CD4-positive, alpha-beta memory T cell (primary cell): ENCODE results near the gene AVEN. TPM values are rescaled to one million over a fixed set of nuclear protein-coding genes. Genes with fewer than 3 reads are reported as not detected.

Experiments
- CTCF ChIA-PET: fragments of 350-600 bp; sonication (Branson Sonifier 250); formaldehyde crosslinking; loops from one replicate; lab custom pipeline; 2021; ENCODE audit warnings: inconsistent platforms; ENCODE audit not compliant: partially characterized antibody; lab: Charles Lee
- POLR2A ChIA-PET: fragments of 350-600 bp; sonication (Branson Sonifier 250); formaldehyde crosslinking; loops from one replicate; lab custom pipeline; 2021; ENCODE audit not compliant: partially characterized antibody; lab: Charles Lee
- DNase-seq, 5 donors: peaks; one replicate each; pipeline versions ENCODE4 v3.0.0 to v3.0.0-alpha.2; 2020 to 2022; ENCODE audit warnings: mixed read lengths in 1 of 5
- H3K27ac ChIP-seq: one replicate; pipeline ENCODE4 v1.7.0; 2013; ENCODE audit warnings: low read depth, low read length
- H3K27me3 ChIP-seq: 2 replicates; pipeline ENCODE4 v1.7.0; 2013; ENCODE audit warnings: mild to moderate bottlenecking, low read length, moderate library complexity; ENCODE audit not compliant: insufficient read depth
- H3K36me3 ChIP-seq: 2 replicates; pipeline ENCODE4 v1.7.0; 2013; ENCODE audit warnings: mild to moderate bottlenecking, low read length, moderate library complexity; ENCODE audit not compliant: insufficient read depth
- H3K4me1 ChIP-seq: 2 replicates; pipeline ENCODE4 v1.7.0; 2013; ENCODE audit warnings: mild to moderate bottlenecking, low read length, moderate library complexity; ENCODE audit not compliant: insufficient read depth
- H3K4me3 ChIP-seq, 2 donors: one replicate each; pipeline ENCODE4 v1.7.0; 2013; ENCODE audit warnings: low read length in 2 of 2, mild to moderate bottlenecking in 1 of 2
- H3K9me3 ChIP-seq, 2 donors: one replicate each; pipeline ENCODE4 v1.7.0; 2013; ENCODE audit warnings: low read length in 2 of 2, control low read depth in 1 of 2; ENCODE audit not compliant: control insufficient read depth in 1 of 2
- H3K27ac Mint-ChIP-seq, 7 donors: one replicate each; pipeline ENCODE4 v1.8.0; 2020 to 2021; ENCODE audit warnings: mixed read lengths in 7 of 7, mild to moderate bottlenecking in 6 of 7, inconsistent platforms in 3 of 7, moderate library complexity in 3 of 7
- H3K27me3 Mint-ChIP-seq, 2 donors: one replicate each; pipeline ENCODE4 v1.8.0; 2020 to 2021; ENCODE audit warnings: mixed read lengths in 2 of 2
- H3K36me3 Mint-ChIP-seq, 2 donors: one replicate each; pipeline ENCODE4 v1.8.0; 2020 to 2021; ENCODE audit warnings: mixed read lengths in 2 of 2, inconsistent platforms in 1 of 2, mild to moderate bottlenecking in 1 of 2
- H3K4me1 Mint-ChIP-seq, 4 donors: one replicate each; pipeline ENCODE4 v1.8.0; 2020 to 2021; ENCODE audit warnings: mixed read lengths in 4 of 4, mild to moderate bottlenecking in 1 of 4
- H3K4me3 Mint-ChIP-seq, 8 donors: one replicate each; pipeline ENCODE4 v1.8.0; 2020 to 2021; ENCODE audit warnings: mixed read lengths in 8 of 8, mild to moderate bottlenecking in 7 of 8, moderate library complexity in 6 of 8, inconsistent platforms in 3 of 8
- H3K9me3 Mint-ChIP-seq, 8 donors: one replicate each; pipeline ENCODE4 v1.8.0; 2020 to 2021; ENCODE audit warnings: mixed read lengths in 8 of 8, mild to moderate bottlenecking in 5 of 8, inconsistent platforms in 3 of 8, moderate library complexity in 1 of 8
- intact Hi-C: fragments of 100-400 bp; cut with micrococcal nuclease; formaldehyde crosslinking; loops from one replicate; pipeline ENCODE4 v1.15.1; 2023
- polyA plus RNA-seq, 2 donors: library from polyadenylated mRNA; unstranded; fragments of 300-500 nt; fragmentation: Illumina TruSeq; gene quantifications; one replicate each; pipeline ENCODE4 v1.2.3, GENCODE V29; 2021
- total RNA-seq, 2 experiments: library from RNA; stranded (reverse); gene quantifications; one replicate each; pipeline ENCODE4 v1.2.3, GENCODE V29; 2021

AVEN gene
- total and polyA plus RNA-seq, 4 experiments from 2014 or later = 7.1 to 12.6 (median 9.9) TPM

DNA sequence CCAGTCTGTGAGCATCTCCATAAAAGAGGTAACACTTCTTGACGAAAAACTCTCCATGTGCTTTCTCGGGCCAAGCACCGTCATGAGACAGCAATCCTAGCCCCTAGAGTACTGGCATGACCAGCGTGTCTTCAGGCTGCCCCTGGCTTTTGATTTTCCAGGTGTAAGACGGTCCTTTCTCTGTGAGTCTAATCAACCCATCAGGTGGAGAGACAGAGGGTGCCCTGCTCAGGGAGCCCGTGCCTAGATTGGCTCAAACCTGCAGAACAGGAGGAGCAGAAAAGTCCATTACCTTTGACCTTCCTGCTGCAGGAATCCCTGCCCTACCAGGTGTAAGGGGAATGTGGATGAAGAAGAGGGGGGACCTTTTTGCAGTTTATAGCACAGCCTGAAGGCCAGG lies 180.2 kb downstream of the AVEN start:
- intact Hi-C loops = no loop called here
- Mint-ChIP-seq H3K27me3 (no peaks in the 10 kb centered on the region), H3K9me3 (peaks cover 0 to 1% (median 0%) of the 10 kb centered on the region in 8 donors), H3K4me1 (no peaks in the 10 kb centered on the region), H3K4me3 (no peak overlapping the region), H3K36me3 (peaks cover 4 to 25% of the 10 kb centered on the region in 2 donors), H3K27ac (no peak overlapping the region)
- ChIA-PET POLR2A (no interaction called here), CTCF (no interaction called here)
- no peaks in the 10 kb centered on the region for H3K36me3 ChIP-seq
- H3K9me3 ChIP-seq = no peaks in the 10 kb centered on the region
- no peak overlapping the region for H3K27ac ChIP-seq
- H3K27me3 ChIP-seq = no peaks in the 10 kb centered on the region
- H3K4me1 ChIP-seq = no peaks in the 10 kb centered on the region
- H3K4me3 ChIP-seq = no peak overlapping the region
- no peak for DNase-seq

DNA sequence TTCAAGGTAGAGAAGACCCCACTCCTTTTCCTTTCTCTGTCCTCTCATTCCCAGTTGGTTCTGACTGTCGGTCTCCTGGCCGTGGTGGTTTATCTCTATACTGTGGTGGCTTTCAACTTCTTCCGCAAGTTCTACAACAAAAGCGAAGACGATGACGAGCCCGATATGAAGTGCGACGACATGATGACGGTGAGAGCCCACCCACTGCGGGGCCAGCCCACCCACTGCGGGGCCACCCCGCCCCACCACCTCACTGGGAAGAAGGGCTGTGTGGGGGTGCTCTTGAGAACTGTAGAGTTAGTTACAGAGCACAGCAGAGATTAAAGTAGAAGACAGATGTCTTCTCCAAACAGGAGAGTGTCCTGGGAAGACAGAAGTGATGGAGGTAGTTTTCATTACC lies 181.3 kb downstream of the AVEN start:
- H3K4me1 Mint-ChIP-seq = no peaks in the 10 kb centered on the region
- no peaks in the 10 kb centered on the region for H3K27me3 ChIP-seq
- no peaks in the 10 kb centered on the region for H3K36me3 ChIP-seq
- no peaks in the 10 kb centered on the region for H3K9me3 Mint-ChIP-seq
- no peaks in the 10 kb centered on the region for H3K27me3 Mint-ChIP-seq
- intact Hi-C loops = no loop called here
- ChIA-PET POLR2A (no interaction called here), CTCF (no interaction called here)
- H3K4me3 Mint-ChIP-seq = no peak overlapping the region
- H3K27ac ChIP-seq = no peak overlapping the region
- H3K4me1 ChIP-seq = no peaks in the 10 kb centered on the region
- no peak for DNase-seq
- no peaks in the 10 kb centered on the region for H3K9me3 ChIP-seq
- H3K36me3 Mint-ChIP-seq = peaks cover 4 to 17% of the 10 kb centered on the region in 2 donors
- H3K4me3 ChIP-seq = no peak overlapping the region
- no peak overlapping the region for H3K27ac Mint-ChIP-seq

DNA sequence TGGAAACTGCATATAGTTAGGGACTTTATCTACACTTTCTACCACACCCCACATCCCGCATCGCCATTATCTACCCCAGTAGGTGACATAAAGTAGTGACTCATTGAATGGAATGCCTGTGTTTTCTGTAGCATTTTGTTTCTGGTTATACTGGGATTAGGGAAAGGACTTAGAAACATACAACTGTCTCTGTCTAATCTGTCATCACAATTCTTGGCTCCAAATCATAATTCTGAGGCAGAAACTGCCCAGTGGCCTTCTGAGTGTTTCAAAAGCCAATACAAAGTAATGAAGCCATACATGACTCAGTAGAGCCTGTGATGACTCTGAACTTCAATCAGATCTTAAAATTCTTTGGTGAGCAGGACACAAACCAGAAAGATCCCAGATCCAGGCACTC lies 186.4 kb downstream of the AVEN start:
- Histone ChIP-seq H3K36me3 (no peaks in the 10 kb centered on the region), H3K27ac (no peak overlapping the region), H3K27me3 (no peaks in the 10 kb centered on the region), H3K9me3 (no peaks in the 10 kb centered on the region), H3K4me1 (no peaks in the 10 kb centered on the region), H3K4me3 (no peak overlapping the region)
- Mint-ChIP-seq H3K27ac (no peak overlapping the region), H3K9me3 (no peaks in the 10 kb centered on the region), H3K4me1 (no peaks in the 10 kb centered on the region), H3K36me3 (no peaks in the 10 kb centered on the region), H3K27me3 (no peaks in the 10 kb centered on the region), H3K4me3 (no peak overlapping the region)
- ChIA-PET CTCF (no interaction called here), POLR2A (no interaction called here)
- intact Hi-C loops = no loop called here
- DNase-seq = no peak

DNA sequence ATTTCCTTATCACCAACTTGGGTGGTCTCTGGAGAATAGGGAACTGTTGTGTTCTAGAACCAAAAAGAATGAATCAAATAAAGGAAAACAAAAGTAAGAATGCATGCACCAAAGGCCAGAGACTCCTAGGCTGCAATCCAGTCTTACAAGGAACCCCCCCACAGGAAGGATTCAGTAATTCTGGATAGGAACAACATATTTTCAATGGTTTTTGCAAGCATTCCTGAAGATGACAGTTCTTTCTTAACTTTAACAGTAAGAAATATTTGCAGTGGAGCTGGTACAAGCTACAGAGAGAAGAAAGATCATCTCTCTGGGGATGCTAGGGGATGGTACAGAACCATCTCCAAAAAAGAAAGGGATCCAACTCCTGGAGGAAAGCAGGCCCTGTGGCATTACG lies 186.9 kb downstream of the AVEN start:
- Mint-ChIP-seq H3K9me3 (no peaks in the 10 kb centered on the region), H3K27ac (no peak overlapping the region), H3K4me1 (no peaks in the 10 kb centered on the region), H3K4me3 (no peak overlapping the region), H3K27me3 (no peaks in the 10 kb centered on the region), H3K36me3 (no peaks in the 10 kb centered on the region)
- ChIA-PET POLR2A (no interaction called here), CTCF (no interaction called here)
- Histone ChIP-seq H3K4me1 (no peaks in the 10 kb centered on the region), H3K27me3 (no peaks in the 10 kb centered on the region), H3K27ac (no peak overlapping the region), H3K9me3 (no peaks in the 10 kb centered on the region), H3K4me3 (no peak overlapping the region), H3K36me3 (no peaks in the 10 kb centered on the region)
- no peak for DNase-seq
- intact Hi-C loops = no loop called here

DNA sequence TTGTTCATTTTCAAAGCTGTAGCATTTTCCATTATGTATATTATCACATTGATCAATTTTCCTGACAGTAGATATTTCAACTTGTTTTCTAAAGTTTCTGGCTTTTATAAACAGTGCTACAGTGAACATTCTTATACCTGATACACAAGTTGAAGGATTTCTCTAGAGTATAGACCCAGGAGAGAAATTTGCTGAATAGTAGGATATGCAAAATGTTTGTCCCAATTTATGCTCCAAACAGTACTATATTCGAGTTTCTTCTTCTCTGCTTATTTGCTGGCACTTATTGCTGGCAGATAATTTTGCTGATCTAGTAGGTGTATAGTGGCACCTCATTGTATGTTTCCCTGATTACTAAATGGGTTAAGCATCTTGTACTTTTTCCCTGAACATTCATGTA lies 187.9 kb downstream of the AVEN start:
- no peak overlapping the region for H3K4me3 ChIP-seq
- H3K36me3 ChIP-seq = no peaks in the 10 kb centered on the region
- H3K27me3 ChIP-seq = no peaks in the 10 kb centered on the region
- ChIA-PET CTCF (no interaction called here), POLR2A (no interaction called here)
- H3K27ac ChIP-seq = no peak overlapping the region
- Mint-ChIP-seq H3K4me3 (no peak overlapping the region), H3K27ac (no peak overlapping the region), H3K36me3 (no peaks in the 10 kb centered on the region), H3K9me3 (no peaks in the 10 kb centered on the region), H3K27me3 (no peaks in the 10 kb centered on the region), H3K4me1 (no peaks in the 10 kb centered on the region)
- no peaks in the 10 kb centered on the region for H3K4me1 ChIP-seq
- H3K9me3 ChIP-seq = no peaks in the 10 kb centered on the region
- intact Hi-C loops = no loop called here
- no peak for DNase-seq

- no peaks in the 10 kb centered on the region for H3K36me3 ChIP-seq
- no peak overlapping the region for H3K4me3 ChIP-seq
- DNase-seq = no peak
- H3K4me3 Mint-ChIP-seq = no peak overlapping the region
- intact Hi-C loops = no loop called here
- H3K27ac ChIP-seq = no peak overlapping the region
- H3K27ac Mint-ChIP-seq = no peak overlapping the region
- H3K27me3 Mint-ChIP-seq = peaks cover 0 to 2% of the 10 kb centered on the region in 2 donors
- no peaks in the 10 kb centered on the region for H3K4me1 Mint-ChIP-seq
- no peaks in the 10 kb centered on the region for H3K9me3 ChIP-seq
- no peaks in the 10 kb centered on the region for H3K4me1 ChIP-seq
- ChIA-PET POLR2A (no interaction called here), CTCF (no interaction called here)
- no peaks in the 10 kb centered on the region for H3K9me3 Mint-ChIP-seq
- H3K27me3 ChIP-seq = no peaks in the 10 kb centered on the region
- H3K36me3 Mint-ChIP-seq = no peaks in the 10 kb centered on the region
Measured at GRCh38 chr15:33848011-33848410, 191.0 kb downstream of the AVEN start.

DNA sequence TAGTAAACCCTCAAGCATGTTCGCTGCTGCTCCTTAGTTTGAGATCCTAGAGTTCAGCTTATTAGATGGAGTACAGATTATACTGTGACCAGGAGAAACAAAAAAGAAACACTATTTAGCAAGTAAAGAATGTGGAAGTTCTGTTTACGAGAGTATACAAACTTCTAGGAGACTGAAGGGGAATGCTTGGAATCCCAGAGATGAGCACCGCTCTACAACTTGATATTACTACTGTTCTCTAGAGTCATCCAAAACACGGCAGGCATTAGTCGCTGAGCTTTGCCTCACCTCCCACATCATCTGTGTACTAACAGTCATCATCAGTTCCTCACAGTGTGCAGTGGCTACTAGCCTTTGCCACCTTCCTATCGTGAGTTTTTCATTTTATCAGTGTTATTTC lies 192.1 kb downstream of the AVEN start:
- Mint-ChIP-seq H3K9me3 (peaks cover 0 to 3% (median 0%) of the 10 kb centered on the region in 8 donors), H3K27ac (no peak overlapping the region), H3K4me3 (no peak overlapping the region), H3K27me3 (peaks cover 3 to 5% of the 10 kb centered on the region in 2 donors), H3K4me1 (no peaks in the 10 kb centered on the region), H3K36me3 (no peaks in the 10 kb centered on the region)
- H3K4me3 ChIP-seq = no peak overlapping the region
- intact Hi-C loops = no loop called here
- H3K27me3 ChIP-seq = no peaks in the 10 kb centered on the region
- no peaks in the 10 kb centered on the region for H3K4me1 ChIP-seq
- no peaks in the 10 kb centered on the region for H3K36me3 ChIP-seq
- ChIA-PET CTCF (no interaction called here), POLR2A (no interaction called here)
- DNase-seq = no peak
- H3K27ac ChIP-seq = no peak overlapping the region
- H3K9me3 ChIP-seq = no peaks in the 10 kb centered on the region

- POLR2A ChIA-PET = no interaction called here
- H3K27ac ChIP-seq = no peak overlapping the region
- Mint-ChIP-seq H3K4me1 (no peaks in the 10 kb centered on the region), H3K36me3 (no peaks in the 10 kb centered on the region), H3K27me3 (peaks cover 3 to 5% of the 10 kb centered on the region in 2 donors), H3K4me3 (no peak overlapping the region), H3K9me3 (peaks cover 0 to 3% (median 0%) of the 10 kb centered on the region in 8 donors), H3K27ac (no peak overlapping the region)
- H3K4me1 ChIP-seq = no peaks in the 10 kb centered on the region
- H3K9me3 ChIP-seq = no peaks in the 10 kb centered on the region
- no peak overlapping the region for H3K4me3 ChIP-seq
- H3K36me3 ChIP-seq = no peaks in the 10 kb centered on the region
- H3K27me3 ChIP-seq = no peaks in the 10 kb centered on the region
- intact Hi-C loops = no loop called here
- no peak for DNase-seq
- CTCF ChIA-PET = no interaction called here
Measured at GRCh38 chr15:33846142-33846541, 192.9 kb downstream of the AVEN start.
